Lung (tissue), 12 donors: ENCODE data around the gene PKP3. TPM values are rescaled to one million over a fixed set of nuclear protein-coding genes. Genes with fewer than 3 reads are reported as not detected.

Experiments
- ATAC-seq: fragments of 200-7000 bp; cut with Tn5 transposase; one replicate; pipeline ENCODE4 v1.9.1; 2020; ENCODE audit warnings: moderate number of reproducible peaks; ENCODE audit not compliant: insufficient read depth, low FRiP score
- DNase-seq, 3 donors: peaks; one replicate each; pipeline ENCODE4 v3.0.0-alpha.2; 2013 to 2017
- H3K27ac ChIP-seq, 2 donors: one replicate each; pipeline ENCODE4 v1.5.1; 2013; ENCODE audit warnings: mild to moderate bottlenecking in 2 of 2, moderate library complexity in 2 of 2, control low read depth in 1 of 2, inconsistent platforms in 1 of 2, low read depth in 1 of 2, low read length in 1 of 2
- H3K27me3 ChIP-seq, 3 donors: one replicate each; pipeline ENCODE4 v1.5.1; 2013; ENCODE audit warnings: low read length in 2 of 3; ENCODE audit not compliant: control insufficient read depth in 3 of 3, insufficient read depth in 3 of 3
- H3K36me3 ChIP-seq, 4 donors: one replicate each; pipeline ENCODE4 v1.5.1; 2013; ENCODE audit warnings: low read length in 4 of 4, mild to moderate bottlenecking in 1 of 4, moderate library complexity in 1 of 4; ENCODE audit not compliant: control insufficient read depth in 4 of 4, insufficient read depth in 4 of 4
- H3K4me1 ChIP-seq, 5 donors: one replicate each; pipeline ENCODE4 v1.5.1; 2013; ENCODE audit warnings: low read length in 5 of 5, mild to moderate bottlenecking in 2 of 5, moderate library complexity in 1 of 5; ENCODE audit not compliant: control insufficient read depth in 5 of 5, insufficient read depth in 5 of 5
- H3K4me3 ChIP-seq: one replicate; pipeline ENCODE4 v1.5.1; 2013; ENCODE audit warnings: mild to moderate bottlenecking, control low read depth, moderate library complexity
- H3K9ac ChIP-seq, 2 donors: one replicate each; pipeline ENCODE4 v1.5.1; 2013; ENCODE audit warnings: low read length in 2 of 2, control low read depth in 1 of 2; ENCODE audit not compliant: insufficient read depth in 1 of 2
- H3K9me3 ChIP-seq, 4 donors: one replicate each; pipeline ENCODE4 v1.5.1; 2013; ENCODE audit warnings: low read length in 3 of 4, mild to moderate bottlenecking in 1 of 4, moderate library complexity in 1 of 4; ENCODE audit not compliant: control insufficient read depth in 4 of 4, insufficient read depth in 3 of 4
- CTCF ChIP-seq: IDR thresholded peaks from 2 replicates; pipeline ENCODE4 v1.5.1; 2012; ENCODE audit warnings: mild to moderate bottlenecking; ENCODE audit errors: control extremely low read depth, extremely low read depth
- WGBS, 2 donors: extraction: QIAGEN DNeasy Blood & Tissue Kit; methylation state at CpG; one replicate each; pipeline ENCODE4 v1.1.7; 2013; 5-methylcytosine and 5-hydroxymethylcytosine counted together
- polyA plus RNA-seq, 2 donors: library from polyadenylated mRNA; stranded (reverse); fragments of 200-250 nt; gene quantifications; one replicate each; pipeline ENCODE4 v1.2.1, GENCODE V29; 2013
- total RNA-seq, 2 donors: library from RNA; depleted of rRNA in 1 of 2; stranded (reverse); fragments of >200 nt in 1 of 2; gene quantifications; one replicate each; pipeline ENCODE4 v1.2.1, GENCODE V29; 2014 to 2021
- donor health status: control.
- donor health status: control.
- donor health status: Bipolar disorder and iron deficiency.
- donor health status: healthy.
- donor health status: DM: yes; HTN: yes; CAD: no.

PKP3 gene
- total and polyA plus RNA-seq, 4 donors, result 15.7 to 63.1 (median 40.3) TPM

GRCh38 chr11:350723-351255 is 43.2 kb upstream of the PKP3 start:
- 49 to 70% methylated on average over 18 of the region's 18 CpGs for WGBS, 2 donors
- H3K27ac ChIP-seq, result no peak overlapping the region

GRCh38 chr11:351411-351810 is 42.6 kb upstream of the PKP3 start:
- WGBS, 2 donors, result 97% methylated on average over 14 of the region's 14 CpGs
- Histone ChIP-seq H3K9me3 (no peaks in the 10 kb centered on the region), H3K27me3 (no peaks in the 10 kb centered on the region), H3K9ac (no peak overlapping the region), H3K36me3 (peaks cover 0 to 1% (median under 1%) of the 10 kb centered on the region in 4 donors), H3K27ac (no peak overlapping the region), H3K4me1 (peaks cover 0 to 32% (median 8%) of the 10 kb centered on the region in 5 donors), H3K4me3 (no peak overlapping the region)
- ATAC-seq (no peak), DNase-seq (no peak)
- TF ChIP-seq CTCF, result no peak

More at GRCh38 chr11:350723-351255, 43.2 kb upstream of the PKP3 start:
- DNase-seq (no peak), ATAC-seq (no peak)
- Histone ChIP-seq H3K9me3 (no peaks in the 10 kb centered on the region), H3K4me1 (peaks cover 0 to 31% (median 8%) of the 10 kb centered on the region in 5 donors), H3K9ac (no peak overlapping the region), H3K27me3 (no peaks in the 10 kb centered on the region), H3K4me3 (no peak overlapping the region), H3K36me3 (no peaks in the 10 kb centered on the region)
- no peak for TF ChIP-seq CTCF

DNA sequence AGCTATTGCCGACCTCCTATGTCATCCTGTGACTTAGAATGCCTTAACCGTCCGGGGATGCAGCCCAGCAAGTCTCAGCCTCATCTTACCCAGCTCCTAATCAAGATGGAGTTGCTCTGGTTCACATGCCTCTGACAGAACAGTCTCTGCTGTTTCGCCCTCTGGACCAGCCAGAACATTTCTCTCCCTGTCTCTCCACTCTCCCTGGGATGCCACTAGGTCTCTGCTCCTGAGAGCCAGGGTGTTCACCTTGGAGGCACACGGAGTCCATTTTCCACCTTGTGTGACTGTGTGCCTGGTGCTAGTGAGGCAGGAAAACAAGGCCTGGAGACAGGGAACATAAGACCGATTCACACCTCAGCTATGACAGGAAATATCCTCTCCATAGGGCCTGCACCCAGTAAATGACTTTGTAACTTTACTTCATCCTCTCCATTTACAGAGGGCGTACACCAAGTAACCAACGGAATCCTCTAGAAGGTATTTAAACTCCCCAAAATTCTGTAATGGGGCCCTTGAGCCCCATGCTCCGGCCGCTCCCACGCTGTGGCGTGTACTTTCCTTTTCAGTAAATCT is 41.5 kb upstream of the PKP3 start:
- peaks cover 0 to 3% (median 0%) of the 10 kb centered on the region in 4 donors for H3K9me3 ChIP-seq
- H3K27ac ChIP-seq, result peak overlapping the region; percentile 63 to 87
- H3K36me3 ChIP-seq, result peaks cover 0 to 13% (median 1%) of the 10 kb centered on the region in 4 donors
- WGBS, 2 donors, result 83 to 84% methylated on average over 12 of the region's 12 CpGs
- peak overlapping the region in 1 of 2 donors; percentile 62 for H3K9ac ChIP-seq
- DNase-seq (no peak), ATAC-seq (no peak)
- H3K27me3 ChIP-seq, result no peaks in the 10 kb centered on the region
- peaks cover 0 to 32% (median 8%) of the 10 kb centered on the region in 5 donors for H3K4me1 ChIP-seq
- no peak for TF ChIP-seq CTCF
- no peak overlapping the region for H3K4me3 ChIP-seq
